NCI-H1694 (cell line): ENCODE data around the gene MYCT1.
"Not testable (repeated sequence)": the region's sequence is repeated elsewhere in the genome, so short reads cannot be mapped to it uniquely, and the experiment has no call there.

Source experiments
- DNase-seq: peaks from one replicate; lab custom pipeline; 2025; lab: John Stamatoyannopoulos, UW

Gene MYCT1, protein sequence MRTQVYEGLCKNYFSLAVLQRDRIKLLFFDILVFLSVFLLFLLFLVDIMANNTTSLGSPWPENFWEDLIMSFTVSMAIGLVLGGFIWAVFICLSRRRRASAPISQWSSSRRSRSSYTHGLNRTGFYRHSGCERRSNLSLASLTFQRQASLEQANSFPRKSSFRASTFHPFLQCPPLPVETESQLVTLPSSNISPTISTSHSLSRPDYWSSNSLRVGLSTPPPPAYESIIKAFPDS

DNA sequence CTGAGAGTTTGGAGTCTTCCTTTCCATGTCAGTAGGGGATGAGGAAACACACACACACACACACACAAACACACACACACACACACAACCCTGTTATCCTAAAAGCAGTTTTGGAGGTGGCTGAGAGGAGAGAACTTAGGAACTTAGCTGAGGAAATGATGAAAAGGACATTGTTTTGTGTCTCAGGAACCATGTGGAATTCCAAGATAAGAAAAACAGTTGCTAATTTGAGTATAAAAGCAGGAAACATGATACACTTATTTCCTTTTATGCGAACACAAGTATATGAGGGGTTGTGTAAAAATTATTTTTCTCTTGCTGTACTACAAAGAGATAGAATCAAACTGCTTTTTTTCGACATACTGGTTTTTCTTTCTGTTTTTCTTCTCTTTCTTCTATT, at the start of gene MYCT1:
Gene MYCT1, plus strand, starts transcription at position 264 of the 400 bp plus-strand sequence. Its CDS starts 6 bp downstream, at position 270.
- no peak for DNase-seq

DNA sequence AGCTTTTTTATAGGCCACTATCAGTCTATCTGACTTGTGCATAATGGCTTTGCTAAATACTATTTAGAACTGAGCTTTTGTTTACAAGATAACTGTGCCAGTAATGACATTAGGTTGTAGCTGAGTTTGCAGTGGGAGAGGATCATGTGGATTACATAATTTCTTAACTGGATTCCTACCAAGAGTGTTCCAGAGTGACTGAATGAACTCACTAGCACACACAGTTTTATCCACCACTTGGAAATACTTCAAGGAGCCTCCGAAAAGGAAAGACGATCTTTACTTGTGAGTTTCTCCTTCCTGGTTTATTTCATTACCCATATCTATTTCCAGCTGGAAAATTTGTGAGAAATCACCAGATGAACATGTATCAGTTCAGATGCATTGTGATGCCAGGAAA, 49.6 kb upstream of the MYCT1 start:
- DNase-seq, result no peak

DNA sequence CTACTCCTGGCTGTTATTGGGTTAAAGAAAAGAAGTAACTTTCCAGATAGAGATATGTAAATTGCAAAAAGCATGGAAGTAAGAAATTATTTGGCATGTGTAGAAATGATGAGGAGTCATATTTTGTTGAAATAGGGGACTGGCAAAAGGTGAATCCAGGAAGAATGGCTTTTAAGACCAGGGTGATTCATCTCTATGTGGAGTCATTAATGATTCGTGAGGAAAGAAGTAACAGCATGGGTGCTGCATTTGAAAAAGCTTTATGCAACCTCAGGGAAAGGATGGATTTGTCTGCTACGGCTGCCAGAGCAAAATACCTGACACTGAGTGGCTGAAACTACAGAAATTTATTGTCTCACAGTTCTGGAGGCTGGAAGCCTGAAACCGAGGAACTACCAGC, 45.7 kb upstream of the MYCT1 start:
- no peak for DNase-seq

- no peak for DNase-seq
Observed at GRCh38 chr6:152661776-152662175, 35.9 kb upstream of the MYCT1 start.

GRCh38 chr6:152669895-152670294, 27.8 kb upstream of the MYCT1 start:
- no peak for DNase-seq

DNA sequence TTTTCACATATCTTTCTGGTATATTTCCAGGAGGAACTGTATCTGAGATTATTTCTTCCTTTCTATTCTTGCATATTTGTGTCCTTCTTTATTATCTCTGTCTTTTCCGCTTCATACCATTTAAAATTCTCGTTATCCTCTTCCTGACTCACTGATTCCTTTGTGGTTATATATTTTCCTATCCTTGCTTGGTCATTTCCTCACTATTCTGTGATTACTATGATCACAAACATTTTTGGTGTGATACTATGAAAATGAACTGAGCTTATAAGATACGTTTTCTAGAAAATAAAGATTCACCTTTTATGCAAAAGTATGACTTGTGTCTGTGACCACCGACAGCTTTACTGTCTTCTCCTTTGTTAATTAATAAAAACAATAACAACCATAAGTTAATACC, 26.5 kb upstream of the MYCT1 start:
- no peak for DNase-seq

DNA sequence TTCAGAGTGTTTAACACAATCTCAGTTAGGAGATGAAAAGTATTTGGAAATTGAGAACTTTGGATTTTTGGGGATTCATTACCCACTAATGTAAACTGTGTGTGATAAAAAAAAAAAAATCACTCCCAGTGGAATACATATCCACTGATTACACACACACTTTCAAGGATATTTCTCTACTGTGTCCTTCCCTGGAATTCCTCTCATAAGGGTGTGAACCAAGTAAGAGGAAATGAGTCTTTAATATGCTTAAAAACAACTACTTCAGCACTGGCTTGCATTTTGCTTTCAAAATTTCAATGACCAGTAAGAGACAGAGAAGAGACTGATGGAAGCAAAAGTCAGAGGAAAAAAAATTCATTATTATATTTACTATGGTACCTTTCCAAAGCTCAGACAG, 24.5 kb upstream of the MYCT1 start:
- DNase-seq, result no peak

DNA sequence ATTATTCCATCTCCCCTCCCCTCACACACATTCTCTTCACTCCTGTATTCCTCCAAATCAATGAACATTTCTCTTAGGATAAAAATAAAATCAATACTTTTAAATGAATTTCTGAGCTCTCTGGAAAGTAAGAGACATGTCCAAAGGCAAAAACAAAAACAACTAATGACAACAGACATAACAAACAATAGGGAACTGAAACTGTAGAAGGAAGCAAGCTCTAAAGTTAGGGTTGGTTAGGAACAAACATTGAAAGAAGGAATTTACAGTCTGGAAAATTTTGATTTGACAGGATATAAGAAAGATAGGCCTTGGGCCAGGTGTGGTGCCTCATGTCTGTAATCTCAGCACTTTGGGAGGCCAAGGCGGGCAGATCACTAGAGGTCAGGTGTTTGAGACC, 17.5 kb upstream of the MYCT1 start:
- no peak for DNase-seq

DNA sequence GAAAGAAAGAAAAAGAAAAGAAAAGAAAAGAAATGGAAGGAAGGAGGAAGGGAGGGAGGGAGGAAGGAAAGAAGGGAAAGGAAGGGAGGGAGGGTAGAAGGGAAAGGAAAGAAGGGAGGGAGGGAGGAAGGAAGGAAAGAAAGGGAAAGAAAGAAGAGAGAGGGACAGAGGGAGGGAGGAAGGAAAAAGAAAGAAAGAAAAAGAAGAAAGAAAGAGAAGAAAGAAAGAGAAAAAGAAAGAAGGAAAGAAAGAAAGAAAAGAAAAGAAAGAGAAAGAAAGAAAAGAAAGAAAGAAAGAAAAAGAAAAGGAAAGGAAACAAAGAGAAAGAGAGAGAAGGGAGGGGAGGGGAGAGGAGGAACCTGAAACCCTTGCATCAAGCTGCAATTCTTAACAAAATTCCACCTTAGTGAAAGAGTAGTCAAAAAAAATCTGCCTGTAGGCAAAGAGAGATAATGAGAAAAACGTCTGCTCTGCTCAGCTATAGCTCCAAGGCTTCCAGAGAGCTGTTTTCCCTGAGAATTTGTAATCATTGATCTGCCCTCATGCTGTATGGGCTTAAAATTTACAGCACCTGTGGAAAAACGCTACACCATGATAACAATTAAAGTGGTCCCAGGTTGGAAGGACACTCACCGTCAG, 16.7 kb upstream of the MYCT1 start:
- DNase-seq, result no peak

DNA sequence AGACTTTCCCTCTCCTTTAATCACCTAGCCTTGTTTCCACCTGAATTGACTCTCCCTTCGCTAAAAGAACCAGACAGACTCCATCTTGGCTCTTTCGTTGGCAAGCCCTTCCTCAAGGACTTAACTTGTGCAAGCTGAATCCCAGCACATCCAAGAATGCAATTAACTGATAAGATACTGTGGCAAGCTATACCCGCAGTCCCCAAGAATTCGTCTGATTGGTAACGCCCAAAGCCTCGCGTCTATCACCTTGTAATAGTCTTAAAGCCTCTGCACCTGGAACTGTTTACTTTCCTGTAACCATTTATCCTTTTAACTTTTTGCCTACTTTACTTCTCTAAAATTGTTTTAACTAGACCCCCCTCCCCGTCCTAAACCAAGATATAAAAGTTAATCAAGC, 15.6 kb upstream of the MYCT1 start:
- no peak for DNase-seq

DNA sequence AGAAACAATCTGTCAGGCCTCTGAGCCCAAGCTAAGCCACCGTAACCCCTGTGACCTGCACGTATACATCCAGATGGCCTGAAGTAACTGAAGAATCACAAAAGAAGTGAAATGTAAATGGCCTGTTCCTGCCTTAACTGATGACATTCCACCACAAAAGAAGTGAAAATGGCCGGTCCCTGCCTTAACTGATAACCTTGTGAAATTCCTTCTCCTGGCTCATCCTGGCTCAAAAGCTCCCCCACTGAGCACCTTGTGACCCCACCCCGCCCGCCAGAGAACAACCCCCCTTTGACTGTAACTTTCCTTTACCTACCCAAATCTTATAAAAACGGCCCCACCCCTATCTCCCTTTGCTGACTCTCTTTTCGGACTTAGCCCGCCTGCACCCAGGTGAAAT, 14.8 kb upstream of the MYCT1 start:
- not testable (repeated sequence) for DNase-seq

GRCh38 chr6:152685819-152686218, 11.9 kb upstream of the MYCT1 start:
- DNase-seq, result no peak

DNA sequence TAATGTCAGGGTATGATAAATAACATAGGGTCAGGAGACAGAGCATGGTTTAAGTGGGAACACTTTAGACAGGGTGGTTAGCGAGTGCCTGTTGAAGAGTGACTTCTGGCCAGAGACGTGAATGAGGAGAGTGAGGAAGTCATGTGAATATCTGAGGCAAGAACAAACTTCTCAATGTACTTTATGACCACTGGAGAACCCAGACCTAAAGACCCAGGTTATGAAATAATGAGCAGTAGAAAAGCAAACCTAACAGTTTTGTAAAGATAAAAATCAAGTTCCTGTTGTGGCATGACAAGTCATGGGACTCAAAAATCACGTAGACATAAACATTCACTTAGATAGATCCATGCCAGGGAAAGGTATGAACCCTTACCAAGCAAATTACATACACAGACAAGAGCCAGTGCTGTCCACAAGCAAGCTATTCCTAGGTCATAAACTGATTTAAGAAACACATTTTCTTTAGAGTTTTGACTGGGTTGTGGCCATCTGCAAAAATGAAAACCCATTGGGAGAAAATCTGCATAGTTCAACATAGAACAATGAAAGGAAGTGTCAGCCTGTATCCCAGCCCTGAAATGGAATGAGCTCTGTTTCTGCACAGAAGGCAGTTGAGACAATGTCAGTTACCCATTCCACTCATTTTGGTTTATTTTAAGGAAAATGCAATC, 2.2 kb upstream of the MYCT1 start:
- DNase-seq, result no peak

DNA sequence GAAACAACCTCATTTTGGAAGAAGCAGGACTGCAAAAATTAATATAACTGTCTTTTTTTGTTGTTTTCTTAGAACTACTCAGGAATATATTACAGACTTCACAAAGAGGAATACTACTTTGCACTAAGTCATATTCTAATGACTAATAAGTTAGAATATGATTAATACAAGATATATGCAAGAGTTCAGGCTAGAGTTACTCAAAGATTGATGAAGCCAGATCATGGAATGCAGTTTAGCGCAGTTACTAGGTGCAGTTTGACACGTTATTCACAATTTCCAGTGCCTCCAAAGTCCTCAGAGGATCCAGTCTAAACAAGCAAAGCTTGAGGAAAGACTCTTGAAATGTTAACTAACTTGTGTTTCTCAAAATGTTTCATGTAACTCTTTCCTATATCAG, 1.2 kb upstream of the MYCT1 start:
- DNase-seq, result no peak

GRCh38 chr6:152698692-152699091, 995 bp downstream of the MYCT1 start:
- no peak for DNase-seq

DNA sequence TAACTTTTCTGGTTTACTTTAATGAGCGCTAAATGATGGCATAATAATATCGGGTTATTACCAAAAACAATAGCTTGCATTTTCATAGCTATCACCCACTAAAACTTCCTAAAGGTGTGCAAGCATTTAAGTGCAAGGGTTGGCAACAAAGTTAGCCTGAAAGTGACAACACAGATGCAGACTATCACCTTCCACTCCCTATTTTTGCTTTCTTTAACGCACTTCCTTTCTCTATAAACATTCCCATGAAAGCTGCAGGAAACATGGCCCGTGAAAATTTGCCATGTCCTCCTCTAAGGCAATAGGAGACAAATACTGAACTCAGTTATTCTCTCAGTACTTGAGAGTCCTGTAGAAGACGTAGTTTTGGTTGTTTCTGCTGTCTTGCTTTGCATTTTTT, 2.7 kb downstream of the MYCT1 start:
- no peak for DNase-seq

DNA sequence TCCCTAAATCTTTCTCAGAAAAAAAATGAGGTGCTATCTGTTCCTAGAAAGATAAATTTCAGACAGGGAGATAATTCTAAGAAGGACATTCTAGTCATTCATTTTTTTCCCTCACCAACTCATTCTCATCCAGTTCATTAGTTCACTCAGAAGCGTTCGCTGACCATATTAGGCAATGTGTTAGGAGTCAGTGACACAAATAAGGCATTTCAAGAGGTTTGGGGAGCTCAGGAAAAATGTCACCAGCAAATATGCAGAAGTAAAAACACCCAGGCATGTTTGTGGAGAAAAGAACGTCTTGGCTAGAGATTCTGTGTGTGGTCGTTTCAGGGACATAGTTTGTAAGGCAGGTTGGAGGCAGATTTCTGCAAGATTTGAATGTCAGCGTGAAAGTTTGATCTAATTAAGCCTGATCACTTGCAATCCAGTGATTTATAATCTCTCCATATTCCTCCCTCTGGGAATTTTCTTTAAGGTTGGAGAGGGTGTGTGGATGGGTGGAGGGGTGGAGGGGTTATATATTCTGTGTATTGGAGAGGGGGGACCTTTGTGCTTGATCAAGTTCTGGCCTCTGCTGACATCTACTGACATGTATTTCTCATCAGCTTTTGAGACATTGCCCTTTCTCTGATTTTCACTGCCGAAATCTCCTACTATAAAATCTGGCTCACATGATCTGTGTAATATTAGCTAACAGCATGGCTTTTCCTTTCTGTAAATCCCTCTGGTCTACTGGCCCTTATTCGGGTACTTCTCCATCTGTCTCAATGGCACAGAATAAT, 3.6 kb downstream of the MYCT1 start:
- no peak for DNase-seq

DNA sequence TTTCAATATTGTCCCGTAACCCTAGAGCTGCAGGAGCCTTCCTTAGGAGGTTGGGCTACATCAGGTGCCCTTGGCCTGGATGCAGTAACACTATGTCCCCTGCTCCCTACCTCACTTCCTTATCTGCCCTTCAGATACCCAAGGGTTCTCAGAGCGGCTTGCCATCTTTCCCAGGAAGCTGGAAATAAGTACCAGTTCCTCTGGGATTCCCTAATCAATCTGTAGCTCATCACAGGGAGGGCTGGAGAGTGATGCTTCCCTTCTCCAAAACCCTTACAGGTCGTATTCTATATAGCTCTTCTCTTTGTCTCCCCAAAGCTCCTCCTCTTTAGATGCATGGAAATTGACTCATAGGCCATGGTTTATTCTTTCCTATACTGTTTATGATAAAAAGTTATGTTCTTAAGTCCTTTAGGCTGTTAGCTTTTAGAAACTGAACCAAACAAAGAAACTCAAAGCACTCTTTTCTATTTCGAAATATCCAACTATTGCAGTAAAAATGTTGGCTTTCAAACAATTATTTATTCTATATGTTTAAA, 4.2 kb downstream of the MYCT1 start:
- DNase-seq, result no peak

- not testable (repeated sequence) for DNase-seq
Observed at GRCh38 chr6:152703750-152704149, 6.1 kb downstream of the MYCT1 start.

DNA sequence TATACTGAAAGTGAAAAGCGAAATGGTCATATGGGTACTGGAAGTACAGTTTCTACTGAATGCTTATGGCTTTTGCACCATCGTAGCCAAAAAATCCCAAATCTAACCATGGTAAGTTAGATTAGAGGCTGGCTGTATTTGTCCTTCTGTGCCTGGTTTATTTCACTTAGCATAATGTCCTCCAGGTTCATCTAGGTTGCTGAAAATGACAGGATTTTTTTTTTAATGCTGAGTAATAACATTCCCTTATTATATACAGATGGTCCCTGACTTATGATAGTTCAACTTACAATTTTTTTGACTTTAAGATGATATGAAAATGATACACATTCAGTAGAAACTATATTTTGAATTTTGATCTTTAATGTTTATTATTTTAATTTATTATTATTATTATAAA, 7.6 kb downstream of the MYCT1 start:
- no peak for DNase-seq

DNA sequence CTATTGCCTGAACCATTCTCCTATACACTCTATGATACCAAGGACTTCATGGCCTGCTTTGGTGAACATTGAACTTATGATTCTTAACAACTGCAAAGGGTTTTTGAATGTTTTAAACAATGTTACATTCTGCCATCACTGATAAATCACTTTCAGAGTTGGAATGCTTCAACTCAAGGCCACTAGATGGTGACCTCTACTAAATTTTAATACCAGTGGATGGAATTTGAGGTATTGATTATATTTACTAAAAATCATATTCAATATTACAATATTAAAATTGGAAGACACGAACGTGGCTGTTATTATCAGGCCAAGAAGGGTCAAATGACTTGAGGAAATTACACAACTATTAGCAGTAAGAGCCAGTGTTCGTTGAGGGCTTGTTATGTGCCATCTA, 18.6 kb downstream of the MYCT1 start:
- DNase-seq, result no peak

GRCh38 chr6:152720974-152721373, 23.3 kb downstream of the MYCT1 start:
- DNase-seq, result no peak
